Measurements from ENCODE around the gene PPP1R12A.
A peak's percentile ranks its signal among the peaks of the same experiment; 100 is the strongest.
"Not testable (repeated sequence)": the region's sequence is repeated elsewhere in the genome, so short reads cannot be mapped to it uniquely, and the experiment has no call there.

The PPP1R12A gene

GRCh38 chr12:79935021-79935623 lies at the start of gene PPP1R12A:
PPP1R12A (minus strand) TSS chr12:79935097; CDS start chr12:79934931, 166 bp downstream.
- Histone ChIP-seq H3K27ac (ENCODE audit: low read length) (peak within 1 kb of the TSS; percentile 92), H3K9ac (ENCODE audit: low read length) (peak within 1 kb of the TSS; percentile 87), H3K9me3 (ENCODE audit: control insufficient read depth, low read depth, low read length) (no peaks in the 10 kb centered on the region), H3K4me1 (ENCODE audit: control insufficient read depth, low read depth, low read length) (peaks cover 26% of the 10 kb centered on the region), H3K4me3 (ENCODE audit: low read length) (peak within 1 kb of the TSS; percentile 85), H3K27me3 (ENCODE audit: control insufficient read depth, insufficient read depth, low read length) (no peaks in the 10 kb centered on the region), H3K36me3 (ENCODE audit: control insufficient read depth, low read depth, low read length) (no peaks in the 10 kb centered on the region)

GRCh38 chr12:79983986-79984620 lies 49.2 kb upstream of the PPP1R12A start:
- H3K9me3 ChIP-seq (ENCODE audit: control insufficient read depth, low read depth, low read length) = no peaks in the 10 kb centered on the region
- no peak overlapping the region for H3K27ac ChIP-seq (ENCODE audit: low read length)
- H3K9ac ChIP-seq (ENCODE audit: low read length) = no peak overlapping the region

GRCh38 chr12:79983492-79983891 lies 48.6 kb upstream of the PPP1R12A start:
- H3K36me3 ChIP-seq (ENCODE audit: control insufficient read depth, low read depth, low read length) = no peaks in the 10 kb centered on the region
- H3K9me3 ChIP-seq (ENCODE audit: control insufficient read depth, low read depth, low read length) = no peaks in the 10 kb centered on the region
- H3K9ac ChIP-seq (ENCODE audit: low read length) = no peak overlapping the region
- no peaks in the 10 kb centered on the region for H3K27me3 ChIP-seq (ENCODE audit: control insufficient read depth, insufficient read depth, low read length)
- H3K4me3 ChIP-seq (ENCODE audit: low read length) = no peak overlapping the region
- H3K4me1 ChIP-seq (ENCODE audit: control insufficient read depth, low read depth, low read length) = no peaks in the 10 kb centered on the region
- no peak overlapping the region for H3K27ac ChIP-seq (ENCODE audit: low read length)

More at GRCh38 chr12:79983986-79984620, 49.2 kb upstream of the PPP1R12A start:
- no peaks in the 10 kb centered on the region for H3K27me3 ChIP-seq (ENCODE audit: control insufficient read depth, insufficient read depth, low read length)
- no peaks in the 10 kb centered on the region for H3K36me3 ChIP-seq (ENCODE audit: control insufficient read depth, low read depth, low read length)
- H3K4me3 ChIP-seq (ENCODE audit: low read length) = no peak overlapping the region
- H3K4me1 ChIP-seq (ENCODE audit: control insufficient read depth, low read depth, low read length) = no peaks in the 10 kb centered on the region

- Histone ChIP-seq H3K9me3 (ENCODE audit: control insufficient read depth, low read depth, low read length) (no peaks in the 10 kb centered on the region), H3K9ac (ENCODE audit: low read length) (no peak overlapping the region), H3K4me3 (ENCODE audit: low read length) (no peak overlapping the region), H3K27me3 (ENCODE audit: control insufficient read depth, insufficient read depth, low read length) (no peaks in the 10 kb centered on the region), H3K36me3 (ENCODE audit: control insufficient read depth, low read depth, low read length) (no peaks in the 10 kb centered on the region), H3K4me1 (ENCODE audit: control insufficient read depth, low read depth, low read length) (no peaks in the 10 kb centered on the region), H3K27ac (ENCODE audit: low read length) (no peak overlapping the region)
Measured at GRCh38 chr12:79982086-79983062, 47.5 kb upstream of the PPP1R12A start.

- H3K36me3 ChIP-seq (ENCODE audit: control insufficient read depth, low read depth, low read length) = no peaks in the 10 kb centered on the region
- no peaks in the 10 kb centered on the region for H3K9me3 ChIP-seq (ENCODE audit: control insufficient read depth, low read depth, low read length)
- no peak overlapping the region for H3K27ac ChIP-seq (ENCODE audit: low read length)
- H3K9ac ChIP-seq (ENCODE audit: low read length) = no peak overlapping the region
- no peaks in the 10 kb centered on the region for H3K4me1 ChIP-seq (ENCODE audit: control insufficient read depth, low read depth, low read length)
- no peak overlapping the region for H3K4me3 ChIP-seq (ENCODE audit: low read length)
- no peaks in the 10 kb centered on the region for H3K27me3 ChIP-seq (ENCODE audit: control insufficient read depth, insufficient read depth, low read length)
Measured at GRCh38 chr12:79978692-79979091, 43.8 kb upstream of the PPP1R12A start.

GRCh38 chr12:79977856-79978460 lies 43.1 kb upstream of the PPP1R12A start:
- H3K27me3 ChIP-seq (ENCODE audit: control insufficient read depth, insufficient read depth, low read length); H3K4me3 ChIP-seq (ENCODE audit: low read length); H3K9ac ChIP-seq (ENCODE audit: low read length); H3K27ac ChIP-seq (ENCODE audit: low read length); H3K36me3 ChIP-seq (ENCODE audit: control insufficient read depth, low read depth, low read length); H3K9me3 ChIP-seq (ENCODE audit: control insufficient read depth, low read depth, low read length); H3K4me1 ChIP-seq (ENCODE audit: control insufficient read depth, low read depth, low read length): not testable (repeated sequence)

GRCh38 chr12:79975143-79975542 lies 40.2 kb upstream of the PPP1R12A start:
- Histone ChIP-seq H3K27me3 (ENCODE audit: control insufficient read depth, insufficient read depth, low read length) (no peaks in the 10 kb centered on the region), H3K9ac (ENCODE audit: low read length) (no peak overlapping the region), H3K27ac (ENCODE audit: low read length) (no peak overlapping the region), H3K36me3 (ENCODE audit: control insufficient read depth, low read depth, low read length) (no peaks in the 10 kb centered on the region), H3K4me1 (ENCODE audit: control insufficient read depth, low read depth, low read length) (no peaks in the 10 kb centered on the region), H3K9me3 (ENCODE audit: control insufficient read depth, low read depth, low read length) (no peaks in the 10 kb centered on the region), H3K4me3 (ENCODE audit: low read length) (no peak overlapping the region)

- H3K9me3 ChIP-seq (ENCODE audit: control insufficient read depth, low read depth, low read length) = no peaks in the 10 kb centered on the region
- no peak overlapping the region for H3K27ac ChIP-seq (ENCODE audit: low read length)
- H3K27me3 ChIP-seq (ENCODE audit: control insufficient read depth, insufficient read depth, low read length) = no peaks in the 10 kb centered on the region
- H3K9ac ChIP-seq (ENCODE audit: low read length) = no peak overlapping the region
- H3K4me3 ChIP-seq (ENCODE audit: low read length) = no peak overlapping the region
- no peaks in the 10 kb centered on the region for H3K36me3 ChIP-seq (ENCODE audit: control insufficient read depth, low read depth, low read length)
- no peaks in the 10 kb centered on the region for H3K4me1 ChIP-seq (ENCODE audit: control insufficient read depth, low read depth, low read length)
Measured at GRCh38 chr12:79973801-79974200, 38.9 kb upstream of the PPP1R12A start.

GRCh38 chr12:79964100-79964627 lies 29.3 kb upstream of the PPP1R12A start:
- H3K4me1 ChIP-seq (ENCODE audit: control insufficient read depth, low read depth, low read length) = no peaks in the 10 kb centered on the region
- no peaks in the 10 kb centered on the region for H3K27me3 ChIP-seq (ENCODE audit: control insufficient read depth, insufficient read depth, low read length)
- H3K36me3 ChIP-seq (ENCODE audit: control insufficient read depth, low read depth, low read length) = no peaks in the 10 kb centered on the region
- no peak overlapping the region for H3K9ac ChIP-seq (ENCODE audit: low read length)
- H3K4me3 ChIP-seq (ENCODE audit: low read length) = no peak overlapping the region
- H3K9me3 ChIP-seq (ENCODE audit: control insufficient read depth, low read depth, low read length) = no peaks in the 10 kb centered on the region
- no peak overlapping the region for H3K27ac ChIP-seq (ENCODE audit: low read length)

GRCh38 chr12:79961411-79961810 lies 26.5 kb upstream of the PPP1R12A start:
- H3K4me1 ChIP-seq (ENCODE audit: control insufficient read depth, low read depth, low read length) = no peaks in the 10 kb centered on the region
- H3K4me3 ChIP-seq (ENCODE audit: low read length) = no peak overlapping the region
- no peaks in the 10 kb centered on the region for H3K9me3 ChIP-seq (ENCODE audit: control insufficient read depth, low read depth, low read length)
- no peaks in the 10 kb centered on the region for H3K27me3 ChIP-seq (ENCODE audit: control insufficient read depth, insufficient read depth, low read length)
- H3K27ac ChIP-seq (ENCODE audit: low read length) = no peak overlapping the region
- H3K36me3 ChIP-seq (ENCODE audit: control insufficient read depth, low read depth, low read length) = no peaks in the 10 kb centered on the region
- no peak overlapping the region for H3K9ac ChIP-seq (ENCODE audit: low read length)

GRCh38 chr12:79959484-79959883 lies 24.6 kb upstream of the PPP1R12A start:
- no peak overlapping the region for H3K9ac ChIP-seq (ENCODE audit: low read length)
- H3K27ac ChIP-seq (ENCODE audit: low read length) = no peak overlapping the region
- H3K27me3 ChIP-seq (ENCODE audit: control insufficient read depth, insufficient read depth, low read length) = no peaks in the 10 kb centered on the region
- H3K36me3 ChIP-seq (ENCODE audit: control insufficient read depth, low read depth, low read length) = no peaks in the 10 kb centered on the region
- H3K4me1 ChIP-seq (ENCODE audit: control insufficient read depth, low read depth, low read length) = no peaks in the 10 kb centered on the region
- H3K4me3 ChIP-seq (ENCODE audit: low read length) = no peak overlapping the region
- no peaks in the 10 kb centered on the region for H3K9me3 ChIP-seq (ENCODE audit: control insufficient read depth, low read depth, low read length)

All from iPS-18a (cell line).